ENCODE data around the gene LECT2.

GRCh38 chr5:135997673-135998335, 43.0 kb upstream of the LECT2 start:
- TF ChIP-seq POLR2AphosphoS5 (IDR thresholded peaks at IDR 0.05; ENCODE audit: low read depth, low read length) (no peak), POLR2A (IDR thresholded peaks at IDR 0.05; ENCODE audit: low read depth, low read length) (no peak), PAX5 (IDR thresholded peaks at IDR 0.05; ENCODE audit: insufficient read depth, low read length, severe bottlenecking) (no peak), TAF1 (IDR thresholded peaks at IDR 0.05; ENCODE audit: low read depth, low read length) (no peak), SPI1 (IDR thresholded peaks at IDR 0.05; ENCODE audit: low read depth, low read length) (no peak)

Data from GM12891 (cell line).